ENCODE data around the gene CCDC68.

GRCh38 chr18:55000529-55000928 is 41.3 kb upstream of the CCDC68 start:
- TF ChIP-seq CTCF (IDR thresholded peaks at IDR 0.05), result no peak
- no peak for TF ChIP-seq POLR2A (IDR thresholded peaks at IDR 0.05)
